Measurements from ENCODE around the gene SMC1B.
"Not testable (repeated sequence)": the region's sequence is repeated elsewhere in the genome, so short reads cannot be mapped to it uniquely, and the experiment has no call there.

The SMC1B gene

GRCh38 chr22:45449442-45449841 lies 36.0 kb upstream of the SMC1B start:
- not testable (repeated sequence) for H3K9me3 Mint-ChIP-seq; H3K36me3 Mint-ChIP-seq; DNase-seq (ENCODE audit: low spot score in 2 of 2); H3K27ac Mint-ChIP-seq; H3K4me3 Mint-ChIP-seq; H3K4me1 Mint-ChIP-seq; ATAC-seq

- H3K27ac Mint-ChIP-seq, result no peak overlapping the region
- no peaks in the 10 kb centered on the region for H3K9me3 Mint-ChIP-seq
- no peak overlapping the region for H3K4me3 Mint-ChIP-seq
- H3K4me1 Mint-ChIP-seq, result no peaks in the 10 kb centered on the region
- no peak for ATAC-seq
- H3K36me3 Mint-ChIP-seq, result no peaks in the 10 kb centered on the region
- no peak for DNase-seq (ENCODE audit: low spot score in 2 of 2)
These were observed 35.0 kb upstream of the SMC1B start for GRCh38 chr22:45448431-45448830.

- H3K4me1 Mint-ChIP-seq; DNase-seq (ENCODE audit: low spot score in 2 of 2); H3K9me3 Mint-ChIP-seq; H3K36me3 Mint-ChIP-seq; ATAC-seq; H3K4me3 Mint-ChIP-seq; H3K27ac Mint-ChIP-seq: not testable (repeated sequence)
These were observed 34.2 kb upstream of the SMC1B start for GRCh38 chr22:45447596-45447995.

GRCh38 chr22:45446216-45446615 lies 32.8 kb upstream of the SMC1B start:
- DNase-seq (ENCODE audit: low spot score in 2 of 2) (no peak), ATAC-seq (no peak)
- Mint-ChIP-seq H3K4me1 (peaks cover 3% of the 10 kb centered on the region), H3K9me3 (no peaks in the 10 kb centered on the region), H3K36me3 (no peaks in the 10 kb centered on the region), H3K27ac (no peak overlapping the region), H3K4me3 (no peak overlapping the region)

GRCh38 chr22:45445031-45445710 lies 31.8 kb upstream of the SMC1B start:
- ATAC-seq, result no peak

GRCh38 chr22:45444168-45444567 lies 30.8 kb upstream of the SMC1B start:
- no peak for ATAC-seq
- Mint-ChIP-seq H3K36me3 (no peaks in the 10 kb centered on the region), H3K4me3 (no peak overlapping the region), H3K4me1 (peaks cover 10% of the 10 kb centered on the region), H3K27ac (no peak overlapping the region), H3K9me3 (no peaks in the 10 kb centered on the region)
- DNase-seq (ENCODE audit: low spot score in 2 of 2), result no peak

More at GRCh38 chr22:45445031-45445710, 31.8 kb upstream of the SMC1B start:
- Mint-ChIP-seq H3K4me1 (peaks cover 10% of the 10 kb centered on the region), H3K27ac (no peak overlapping the region), H3K4me3 (no peak overlapping the region), H3K9me3 (no peaks in the 10 kb centered on the region), H3K36me3 (no peaks in the 10 kb centered on the region)
- DNase-seq (ENCODE audit: low spot score in 2 of 2), result no peak

- peaks cover 10% of the 10 kb centered on the region for H3K4me1 Mint-ChIP-seq
- H3K27ac Mint-ChIP-seq, result no peak overlapping the region
- no peak overlapping the region for H3K4me3 Mint-ChIP-seq
- H3K9me3 Mint-ChIP-seq, result no peaks in the 10 kb centered on the region
- ATAC-seq, result no peak
- H3K36me3 Mint-ChIP-seq, result no peaks in the 10 kb centered on the region
- no peak for DNase-seq (ENCODE audit: low spot score in 2 of 2)
These were observed 28.7 kb upstream of the SMC1B start for GRCh38 chr22:45442116-45442515.

- H3K9me3 Mint-ChIP-seq, result no peaks in the 10 kb centered on the region
- H3K4me3 Mint-ChIP-seq, result no peak overlapping the region
- ATAC-seq, result peak; percentile 68
- DNase-seq (ENCODE audit: low spot score in 2 of 2), result no peak
- H3K27ac Mint-ChIP-seq, result peak overlapping the region; percentile 17
- no peaks in the 10 kb centered on the region for H3K36me3 Mint-ChIP-seq
- peaks cover 10% of the 10 kb centered on the region for H3K4me1 Mint-ChIP-seq
These were observed 27.7 kb upstream of the SMC1B start for GRCh38 chr22:45441138-45441537.

- H3K4me3 Mint-ChIP-seq; H3K27ac Mint-ChIP-seq; DNase-seq (ENCODE audit: low spot score in 2 of 2); ATAC-seq; H3K9me3 Mint-ChIP-seq; H3K36me3 Mint-ChIP-seq: not testable (repeated sequence)
- H3K4me1 Mint-ChIP-seq, result peaks cover 12% of the 10 kb centered on the region
These were observed 27.3 kb upstream of the SMC1B start for GRCh38 chr22:45440688-45441087.

GRCh38 chr22:45438336-45438735 lies 24.9 kb upstream of the SMC1B start:
- H3K4me3 Mint-ChIP-seq, result no peak overlapping the region
- no peaks in the 10 kb centered on the region for H3K9me3 Mint-ChIP-seq
- H3K36me3 Mint-ChIP-seq, result peaks cover 5% of the 10 kb centered on the region
- H3K4me1 Mint-ChIP-seq, result peaks cover 19% of the 10 kb centered on the region
- H3K27ac Mint-ChIP-seq, result no peak overlapping the region
- ATAC-seq, result no peak
- DNase-seq (ENCODE audit: low spot score in 2 of 2), result no peak

GRCh38 chr22:45436871-45437517 lies 23.6 kb upstream of the SMC1B start:
- DNase-seq (ENCODE audit: low spot score in 2 of 2); H3K27ac Mint-ChIP-seq; ATAC-seq; H3K9me3 Mint-ChIP-seq; H3K36me3 Mint-ChIP-seq: not testable (repeated sequence)
- H3K4me3 Mint-ChIP-seq, result peak overlapping the region; percentile 8
- H3K4me1 Mint-ChIP-seq, result peaks cover 19% of the 10 kb centered on the region

GRCh38 chr22:45435544-45436139 lies 22.2 kb upstream of the SMC1B start:
- peak overlapping the region; percentile 43 for H3K27ac Mint-ChIP-seq

GRCh38 chr22:45434981-45435380 lies 21.6 kb upstream of the SMC1B start:
- Mint-ChIP-seq H3K4me1 (peaks cover 9% of the 10 kb centered on the region), H3K36me3 (peaks cover 5% of the 10 kb centered on the region), H3K4me3 (no peak overlapping the region), H3K9me3 (no peaks in the 10 kb centered on the region), H3K27ac (peak overlapping the region; percentile 43)
- no peak for DNase-seq (ENCODE audit: low spot score in 2 of 2)
- ATAC-seq, result no peak

More at GRCh38 chr22:45435544-45436139, 22.2 kb upstream of the SMC1B start:
- Mint-ChIP-seq H3K9me3 (no peaks in the 10 kb centered on the region), H3K4me1 (peaks cover 10% of the 10 kb centered on the region), H3K4me3 (no peak overlapping the region), H3K36me3 (peaks cover 5% of the 10 kb centered on the region)
- DNase-seq (ENCODE audit: low spot score in 2 of 2) (peak; percentile 73 to 85), ATAC-seq (peak; percentile 82)

- peaks cover 5% of the 10 kb centered on the region for H3K36me3 Mint-ChIP-seq
- no peak overlapping the region for H3K27ac Mint-ChIP-seq
- H3K4me1 Mint-ChIP-seq, result peaks cover 9% of the 10 kb centered on the region
- ATAC-seq (no peak), DNase-seq (ENCODE audit: low spot score in 2 of 2) (no peak)
- H3K4me3 Mint-ChIP-seq, result no peak overlapping the region
- peaks cover 4% of the 10 kb centered on the region for H3K9me3 Mint-ChIP-seq
These were observed 17.5 kb upstream of the SMC1B start for GRCh38 chr22:45430871-45431270.

- DNase-seq (ENCODE audit: low spot score in 2 of 2), result no peak
- no peak overlapping the region for H3K4me3 Mint-ChIP-seq
- H3K36me3 Mint-ChIP-seq, result peaks cover 2% of the 10 kb centered on the region
- ATAC-seq, result no peak
- peaks cover 2% of the 10 kb centered on the region for H3K4me1 Mint-ChIP-seq
- no peak overlapping the region for H3K27ac Mint-ChIP-seq
- H3K9me3 Mint-ChIP-seq, result peaks cover 4% of the 10 kb centered on the region
These were observed 16.8 kb upstream of the SMC1B start for GRCh38 chr22:45429981-45430775.

Measured in stimulated activated effector memory CD8-positive, alpha-beta T cell treated with anti-CD3 and anti-CD28 coated beads, Interleukin-12 subunit alpha, Interleukin-12 subunit beta, amount 100 ng/mL, for 72 hours (primary cell).